GM18508 (cell line): ENCODE measurements around the gene PTPRD.
"Not testable (repeated sequence)": the region's sequence is repeated elsewhere in the genome, so short reads cannot be mapped to it uniquely, and the experiment has no call there.

Source experiments
- ATAC-seq: cut with Tn5 transposase; IDR thresholded peaks from one replicate; pipeline ENCODE4 v1.9.1; 2021; ENCODE audit warnings: moderate number of reproducible peaks; ENCODE audit not compliant: insufficient read depth, unreplicated experiment

The PTPRD gene

DNA sequence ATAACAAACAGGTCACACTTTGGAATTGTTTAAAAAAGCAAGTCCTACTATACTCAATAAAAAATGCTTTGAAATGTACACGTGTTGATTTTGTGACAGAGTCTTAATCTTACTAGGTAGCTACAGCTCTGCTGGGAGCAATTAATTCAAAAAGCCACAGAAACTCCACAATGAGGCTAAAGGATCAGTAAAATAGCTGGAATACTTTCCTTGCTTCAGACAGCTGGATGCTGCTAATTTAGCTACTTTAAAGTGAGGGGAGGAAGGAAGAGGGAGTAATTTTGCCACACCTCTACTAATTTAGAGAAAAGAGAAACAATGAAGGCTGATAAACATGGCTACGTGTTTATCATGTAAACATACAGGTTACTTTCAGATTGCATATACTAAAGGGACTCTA lies 1885.6 kb downstream of the PTPRD start:
- no peak for ATAC-seq

DNA sequence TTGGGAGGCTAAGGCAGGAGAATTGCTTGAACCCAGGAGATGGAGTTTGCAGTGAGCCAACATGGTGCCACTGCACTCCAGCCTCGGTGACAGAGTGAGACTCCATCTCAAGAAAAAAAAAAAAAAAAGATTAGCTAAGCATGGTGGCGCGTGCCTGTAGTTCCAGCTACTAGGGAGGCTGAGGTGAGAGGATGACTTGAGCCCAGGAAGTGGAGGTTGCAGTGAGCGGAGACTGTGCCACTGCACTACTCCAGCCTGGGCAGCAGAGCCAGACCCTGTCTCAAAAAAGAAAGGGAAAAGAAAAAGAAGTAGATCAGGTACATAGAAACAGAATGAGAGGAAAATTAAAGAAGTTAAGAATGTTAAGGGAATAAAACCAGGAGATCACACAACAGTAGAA lies 1886.1 kb downstream of the PTPRD start:
- ATAC-seq: no peak

DNA sequence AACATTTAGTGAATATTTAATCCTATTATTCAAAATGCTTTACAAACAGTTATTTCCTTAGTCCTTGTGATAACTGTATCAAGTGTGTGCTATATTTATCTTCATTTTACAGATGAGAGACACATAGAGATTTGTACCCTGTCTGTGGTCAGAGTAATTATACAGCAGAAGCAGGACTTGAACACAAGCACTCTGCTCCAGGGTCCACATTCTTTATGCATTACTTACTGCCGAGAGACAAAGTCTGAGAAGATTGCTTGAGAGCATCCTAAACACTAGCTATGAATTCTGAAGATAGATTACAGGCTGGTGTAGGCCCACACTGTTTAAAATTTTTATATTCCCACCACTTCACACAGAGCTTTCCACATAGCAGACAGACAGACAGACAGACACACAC lies 1887.2 kb downstream of the PTPRD start:
- no peak for ATAC-seq

DNA sequence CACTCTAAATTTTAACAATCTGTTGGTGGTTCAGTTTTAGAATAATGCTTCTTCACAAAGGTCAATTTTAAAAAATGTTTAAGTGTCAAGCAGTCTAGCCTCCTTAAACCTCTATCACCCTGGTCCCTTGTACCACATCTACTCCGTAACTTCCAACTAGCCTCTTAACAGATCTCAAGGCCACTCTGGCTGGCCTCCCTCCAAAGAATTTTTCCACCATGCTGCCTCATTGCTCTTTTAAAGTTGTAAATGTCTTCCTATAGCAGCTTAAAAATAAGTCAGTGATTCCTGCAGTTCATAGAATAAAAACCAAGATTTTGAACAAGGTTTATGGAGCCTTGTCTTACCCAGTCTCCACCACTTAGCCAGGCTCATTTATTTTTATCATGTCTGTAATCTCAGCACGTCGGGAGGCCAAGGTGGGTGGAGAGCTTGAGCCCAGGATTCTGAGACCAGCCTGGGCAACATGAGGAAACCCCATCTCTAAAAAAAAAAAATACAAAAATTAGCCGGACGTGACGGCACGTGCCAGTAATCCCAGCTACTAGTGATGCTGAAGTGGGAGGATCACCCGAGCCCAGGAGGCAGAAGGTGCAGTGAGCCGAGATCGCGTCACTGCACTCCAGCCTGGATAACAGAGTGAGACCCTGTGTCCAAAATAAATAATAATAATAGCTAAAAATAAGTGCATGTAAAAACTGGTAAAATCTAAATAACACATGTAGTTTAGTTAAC lies 1888.4 kb downstream of the PTPRD start:
- no peak for ATAC-seq

DNA sequence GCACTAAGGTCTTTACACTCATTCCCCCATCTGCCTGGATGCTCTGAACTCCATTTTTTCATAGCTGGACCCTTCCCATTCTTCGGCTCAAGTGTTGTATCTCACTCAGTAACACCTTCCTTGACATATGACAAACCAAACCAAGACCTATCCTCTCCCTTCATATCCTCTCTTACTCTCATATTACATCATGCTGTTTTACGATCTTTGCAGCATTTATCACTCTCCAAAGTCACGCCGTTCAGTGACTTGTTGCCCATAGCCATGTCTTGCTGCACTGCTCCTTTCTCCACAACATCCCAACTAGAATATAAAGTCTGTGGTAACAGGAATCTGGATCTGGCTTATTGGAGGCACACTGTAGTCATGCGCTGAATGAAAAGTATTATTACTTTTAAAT lies 1889.6 kb downstream of the PTPRD start:
- no peak for ATAC-seq

DNA sequence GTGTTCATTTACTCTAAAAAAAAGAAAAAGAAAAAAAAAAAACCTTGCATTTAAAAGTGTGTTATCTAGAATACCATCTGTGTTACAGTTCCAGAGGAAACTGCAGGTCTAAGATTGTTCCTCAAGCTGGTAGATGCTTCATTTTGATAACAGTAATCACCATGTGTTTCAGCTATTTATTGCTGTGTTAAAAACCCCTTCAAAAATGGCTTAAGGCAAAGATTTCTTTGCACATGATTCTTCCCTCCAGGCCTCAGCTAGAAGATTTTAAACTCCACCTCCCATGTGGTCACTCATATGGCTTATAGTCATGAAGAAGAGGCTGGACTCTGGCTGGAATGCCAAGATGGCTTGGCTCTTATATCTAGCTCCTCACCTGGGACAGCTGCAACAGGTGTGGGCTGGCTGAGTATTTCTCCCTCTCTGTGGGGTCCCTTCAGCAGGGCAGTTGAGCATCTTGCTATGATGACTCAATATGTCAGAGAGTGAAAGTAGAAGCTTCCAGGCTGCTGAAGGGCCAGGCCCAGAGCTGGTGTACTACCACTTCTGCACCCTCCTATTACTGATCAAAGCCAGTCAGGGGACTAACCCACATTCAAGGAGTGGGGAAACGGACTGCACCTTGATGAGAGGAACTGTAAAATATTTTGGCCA lies 1892.8 kb downstream of the PTPRD start:
- no peak for ATAC-seq

DNA sequence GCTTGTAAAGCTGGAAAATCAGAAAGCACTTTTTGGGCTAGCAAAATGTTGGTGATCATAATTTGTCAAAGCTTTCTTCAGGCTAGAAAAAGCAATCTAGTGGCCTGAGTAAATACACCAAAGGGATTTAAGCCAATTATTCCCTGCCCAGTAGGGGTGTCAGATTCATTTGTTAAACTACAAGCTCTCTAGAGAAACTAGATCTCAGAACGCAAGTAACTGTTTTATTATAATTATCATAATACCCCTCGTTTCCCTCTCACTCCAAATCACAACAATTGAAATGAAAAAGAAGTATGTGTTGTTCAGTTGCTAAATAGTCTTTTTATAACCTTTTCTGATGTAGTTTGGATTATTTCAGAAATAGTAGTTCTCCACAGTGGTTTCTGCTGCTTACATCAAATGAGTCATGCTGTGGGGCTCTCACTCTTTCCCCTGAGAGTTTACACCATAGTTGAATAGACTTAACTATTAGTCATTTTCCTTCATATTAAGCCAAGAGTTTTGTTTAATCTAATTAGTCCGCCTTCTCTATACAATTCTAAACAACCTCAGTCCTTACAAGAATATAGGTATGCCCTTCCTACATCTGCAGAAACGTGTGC lies 1894.6 kb downstream of the PTPRD start:
- ATAC-seq: no peak

DNA sequence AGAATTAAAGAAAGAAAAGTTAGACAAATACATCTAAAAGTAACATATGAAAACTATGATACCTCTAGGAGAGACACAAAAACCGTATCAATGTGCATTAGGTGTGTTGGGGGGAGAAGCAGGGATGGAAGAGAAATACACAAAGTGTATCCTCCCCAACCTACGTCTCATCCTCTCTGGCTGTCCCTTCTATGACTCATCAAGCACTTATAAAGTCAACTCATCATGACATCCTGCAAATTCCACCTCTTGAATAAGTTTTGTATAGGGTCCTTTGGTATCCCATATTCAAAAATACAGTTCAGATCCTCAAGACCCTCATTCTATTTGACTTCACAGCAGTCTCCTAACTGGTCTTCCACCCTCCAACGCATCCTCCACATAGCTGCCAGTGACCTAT lies 1895.7 kb downstream of the PTPRD start:
- no peak for ATAC-seq

DNA sequence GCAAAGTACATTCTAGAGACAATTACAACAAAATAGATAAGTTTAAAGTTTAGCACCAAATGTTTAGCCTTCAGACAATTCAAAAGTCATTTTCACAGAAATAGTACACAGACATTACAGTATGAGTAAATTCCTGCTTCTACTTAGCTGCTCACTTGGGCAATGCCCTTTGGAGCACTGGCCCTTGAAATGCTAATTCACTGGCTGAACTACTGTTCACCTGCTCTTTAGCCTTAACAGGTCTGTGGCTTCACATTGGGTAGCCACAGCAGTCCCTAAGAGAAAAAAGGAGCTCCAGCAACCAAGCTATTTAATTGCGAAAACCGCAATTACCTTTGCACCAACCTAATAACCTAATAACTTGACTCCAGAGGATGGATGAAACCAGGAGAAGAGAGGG lies 1897.0 kb downstream of the PTPRD start:
- ATAC-seq: no peak

DNA sequence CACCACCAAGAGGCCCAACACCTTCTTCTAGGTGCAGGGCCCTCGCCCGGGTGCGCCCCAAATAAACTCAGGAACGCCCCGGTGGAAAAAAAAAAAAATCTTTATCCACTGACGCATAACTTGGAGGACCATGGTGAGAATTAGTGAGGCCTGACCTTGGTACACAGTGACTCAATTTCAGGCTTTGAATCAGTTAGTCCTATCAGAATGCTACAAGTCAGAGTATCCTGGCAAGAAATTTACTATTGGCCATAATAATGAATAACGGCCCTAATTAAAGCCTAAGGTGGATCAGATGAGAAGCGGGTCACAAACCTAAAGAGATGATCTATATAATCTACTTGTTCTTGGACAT lies 1899.0 kb downstream of the PTPRD start:
- ATAC-seq: no peak

DNA sequence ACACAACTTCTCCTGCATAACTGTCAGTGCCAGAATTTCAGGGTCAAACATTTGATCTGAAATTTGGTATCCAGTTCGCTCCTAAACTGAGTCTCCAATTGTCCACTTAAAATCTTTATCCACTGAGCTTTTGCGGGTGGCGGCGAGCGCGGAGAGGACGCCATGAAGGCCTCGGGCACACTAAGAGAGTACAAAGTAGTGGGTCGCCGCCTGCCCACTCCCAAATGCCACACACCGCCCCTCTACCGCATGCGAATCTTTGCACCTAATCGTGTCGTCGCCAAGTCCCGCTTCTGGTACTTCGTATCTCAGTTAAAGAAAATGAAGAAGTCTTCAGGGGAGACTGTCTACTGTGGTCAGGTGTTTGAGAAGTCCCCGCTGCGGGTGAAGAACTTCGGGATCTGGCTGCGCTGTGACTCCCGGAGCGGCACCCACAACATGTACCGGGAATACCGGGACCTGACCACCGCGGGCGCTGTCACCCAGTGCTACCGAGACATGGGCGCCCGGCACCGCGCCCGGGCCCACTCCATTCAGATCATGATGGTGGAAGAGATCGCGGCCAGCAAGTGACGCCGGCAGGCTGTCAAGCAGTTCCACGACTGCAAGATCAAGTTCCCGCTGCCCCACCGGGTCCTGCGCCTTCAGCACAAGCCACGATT lies 1899.5 kb downstream of the PTPRD start:
- ATAC-seq: no peak

DNA sequence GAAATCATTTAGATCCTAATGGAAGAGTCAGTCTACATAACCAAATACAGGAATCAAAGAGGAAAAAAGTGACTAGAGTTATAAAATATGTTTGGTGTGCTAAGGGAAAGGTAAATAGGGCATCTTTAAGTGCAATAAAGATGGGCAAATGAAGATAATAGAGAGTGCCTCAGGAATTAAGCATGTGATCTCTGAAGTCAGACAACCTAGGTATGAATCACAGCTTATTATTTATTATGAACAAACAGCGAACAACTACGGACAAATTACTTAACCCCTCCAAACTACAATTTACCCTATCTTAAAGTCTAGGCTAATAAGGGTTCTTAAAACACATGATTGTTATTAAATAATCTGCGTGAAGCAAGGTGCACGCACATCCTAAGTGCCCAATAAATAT lies 1903.1 kb downstream of the PTPRD start:
- no peak for ATAC-seq

DNA sequence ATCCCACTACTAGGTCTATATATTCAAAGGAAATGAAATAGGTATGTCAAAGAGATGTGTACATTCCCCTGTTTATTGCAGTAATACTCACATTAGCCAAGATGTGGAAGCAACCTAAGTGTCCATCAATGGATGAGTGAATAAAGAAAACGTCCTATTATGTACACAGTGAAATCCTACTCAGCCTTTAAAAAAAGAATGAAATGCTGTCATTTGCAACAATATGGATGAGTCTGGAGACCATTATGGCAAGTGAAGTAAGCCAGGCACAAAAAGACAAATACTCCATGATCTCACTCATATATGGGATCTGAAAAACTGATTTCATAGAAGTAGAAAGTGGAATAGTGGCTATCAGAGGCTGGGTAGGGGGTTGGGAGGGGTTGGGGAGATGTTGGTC lies 1904.1 kb downstream of the PTPRD start:
- no peak for ATAC-seq

DNA sequence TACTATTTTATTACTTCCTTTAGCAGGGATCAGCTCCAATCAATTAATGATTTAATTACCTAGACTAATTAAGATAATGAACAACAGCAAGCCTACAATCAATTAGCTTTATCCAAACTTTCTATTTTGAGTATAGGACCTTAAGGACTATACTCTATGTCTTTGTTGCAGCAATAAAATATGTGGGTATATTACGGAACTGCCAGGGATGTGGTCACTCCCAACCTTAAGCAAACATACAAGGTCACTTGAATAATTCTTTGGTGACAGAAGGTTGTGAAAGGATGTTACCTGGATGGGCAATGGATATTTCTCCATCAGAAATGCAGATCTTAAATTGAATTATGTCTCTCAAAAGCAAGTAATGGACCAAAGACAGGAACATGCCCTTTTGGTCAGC lies 1905.8 kb downstream of the PTPRD start:
- no peak for ATAC-seq

DNA sequence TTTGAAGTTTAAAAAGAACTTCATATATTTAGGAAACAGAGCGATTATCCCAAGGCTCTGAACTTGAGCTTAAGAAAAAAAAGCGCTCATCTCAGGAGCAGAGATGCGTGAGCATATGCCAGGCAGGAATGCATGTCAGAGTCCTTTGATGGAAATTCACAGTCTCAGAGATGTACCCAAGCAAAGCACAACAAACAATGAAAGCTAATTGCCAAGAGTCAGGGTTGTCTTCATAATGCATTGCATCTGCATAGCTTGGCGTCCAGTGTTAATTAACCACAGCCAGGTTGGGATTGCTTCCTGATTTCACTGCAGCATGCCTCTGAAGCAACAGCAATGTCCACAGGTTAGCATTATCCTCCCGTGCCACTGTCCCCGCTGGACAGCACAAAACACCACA lies 1906.3 kb downstream of the PTPRD start:
- no peak for ATAC-seq

DNA sequence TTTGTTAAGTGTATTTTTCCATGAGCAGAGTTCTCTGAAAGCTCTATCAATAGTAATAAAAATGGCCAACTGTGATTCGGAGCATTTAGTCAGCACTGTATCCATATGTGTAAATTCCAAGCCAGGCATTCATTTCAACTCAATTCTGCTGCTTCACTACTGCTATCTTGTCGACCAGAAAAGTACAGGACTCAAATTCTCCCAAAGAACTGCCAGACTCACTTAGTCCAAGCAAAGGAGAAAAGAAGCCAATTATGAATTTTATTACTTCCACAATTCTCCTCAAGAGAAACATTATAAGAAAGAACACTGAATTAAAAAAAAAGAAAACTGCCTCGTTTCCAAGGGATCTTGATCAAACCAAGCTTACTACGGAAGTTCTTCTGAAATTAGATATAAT lies 1906.9 kb downstream of the PTPRD start:
- no peak for ATAC-seq

DNA sequence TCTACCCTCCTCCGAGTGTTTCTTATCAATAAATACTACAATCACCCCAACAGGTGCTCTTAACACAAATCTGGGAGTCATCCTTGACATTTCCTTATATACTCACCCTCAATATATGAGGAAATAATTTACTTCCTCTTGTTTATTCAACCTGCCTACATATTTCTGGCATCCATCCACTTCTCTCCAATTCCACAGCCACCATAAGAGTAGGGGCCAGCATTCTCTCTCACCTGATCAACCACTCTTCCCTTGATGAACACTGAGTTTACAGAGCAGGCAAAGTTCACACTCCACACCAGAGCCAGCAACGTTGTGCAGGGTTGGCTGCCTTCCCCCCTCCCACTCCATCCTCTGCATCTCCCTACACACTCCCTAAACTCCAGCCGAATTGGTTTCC lies 1908.9 kb downstream of the PTPRD start:
- ATAC-seq: no peak

DNA sequence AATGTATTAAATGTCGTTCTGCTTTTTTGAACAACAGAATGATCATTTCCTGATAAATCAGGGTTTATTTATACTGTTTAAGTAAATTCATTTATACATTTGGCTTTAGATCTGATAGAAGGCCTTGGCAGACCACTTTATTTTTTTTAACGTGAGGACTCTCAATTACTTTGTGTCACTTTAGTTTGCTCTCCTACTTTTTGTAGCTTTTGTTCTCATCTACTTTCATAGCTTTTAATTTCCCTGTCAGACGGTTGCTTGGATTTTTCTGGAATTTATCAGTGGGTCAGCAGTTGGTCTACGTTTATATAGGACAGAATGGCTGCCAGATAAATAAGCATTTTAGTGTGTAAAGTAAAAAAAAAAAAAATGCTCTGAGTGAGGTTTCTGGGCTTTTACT lies 1910.9 kb downstream of the PTPRD start:
- no peak for ATAC-seq

DNA sequence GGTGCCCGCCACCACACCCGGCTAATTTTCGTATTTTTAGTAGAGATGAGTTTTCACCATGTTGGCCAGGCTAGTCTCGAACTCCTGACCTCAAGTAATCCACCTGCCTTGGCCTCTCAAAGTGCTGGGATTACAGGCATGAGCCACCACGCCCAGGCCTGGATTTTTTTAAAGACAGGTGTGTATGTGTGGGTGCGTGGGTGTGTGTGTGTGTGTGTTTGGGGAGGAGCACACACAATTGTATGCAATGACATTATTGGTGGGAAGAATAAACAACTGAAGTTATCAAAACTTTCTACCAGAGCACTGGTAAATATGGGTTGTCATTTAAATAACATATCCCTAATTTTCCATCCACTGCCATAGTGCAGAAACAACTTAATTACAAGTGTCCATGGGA lies 1915.2 kb downstream of the PTPRD start:
- not testable (repeated sequence) for ATAC-seq

DNA sequence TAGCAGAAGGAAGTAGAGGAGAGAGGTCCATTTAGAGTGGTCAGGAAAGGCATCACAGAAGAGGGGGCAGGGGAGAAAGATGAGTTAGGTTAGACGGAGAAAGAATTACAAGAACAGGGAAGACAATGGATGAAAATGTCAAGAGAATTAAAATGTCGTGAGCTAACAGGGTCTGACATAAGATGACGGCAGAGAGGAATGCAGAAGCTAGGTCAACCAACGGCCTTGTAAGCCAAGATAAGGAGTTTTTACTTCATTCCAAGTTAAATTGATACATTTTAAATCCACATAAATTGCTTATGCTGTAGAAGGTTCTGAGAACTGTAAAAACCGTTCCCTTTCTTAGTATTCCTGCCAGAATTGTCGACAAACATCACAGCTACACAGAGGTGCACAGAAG lies 1916.3 kb downstream of the PTPRD start:
- no peak for ATAC-seq

DNA sequence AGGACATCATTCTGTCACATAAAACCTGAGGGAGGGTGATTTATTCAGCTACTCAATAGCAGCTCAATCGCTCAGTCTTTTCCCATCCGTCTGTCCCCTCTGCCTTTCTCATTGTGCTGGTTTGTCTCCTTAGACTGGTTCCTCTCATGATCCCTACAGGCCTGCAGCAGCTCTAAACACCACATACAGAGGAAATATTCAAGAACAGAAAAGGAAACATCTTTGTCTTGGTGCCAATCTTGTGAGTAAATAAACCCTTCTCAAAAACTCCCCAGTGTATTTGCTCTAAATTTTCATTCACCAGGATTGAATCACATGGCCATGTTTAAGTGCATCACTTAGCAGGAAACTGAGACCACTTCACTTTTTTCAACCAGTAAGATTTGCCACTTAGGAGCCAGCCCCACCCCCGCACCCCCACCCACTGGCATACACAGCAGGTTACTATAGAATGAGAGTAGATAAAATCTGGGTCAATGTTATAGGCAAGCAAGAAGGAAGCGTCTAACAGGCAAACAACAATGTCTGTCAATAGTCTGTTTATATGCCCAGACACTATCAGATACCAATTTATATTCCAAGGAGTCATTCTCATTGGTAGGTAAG lies 1917.7 kb downstream of the PTPRD start:
- no peak for ATAC-seq
